22Rv1 (cell line): ENCODE measurements around the gene PRPF8.

Source experiments
- H3K27ac ChIP-seq: fragments of 450-650 bp; 2 replicates; pipeline ENCODE4 v1.5.1; 2017
- CTCF ChIP-seq: fragments of 450-650 bp; IDR thresholded peaks from 2 replicates; pipeline ENCODE4 v1.5.1; 2017; ENCODE audit warnings: mild to moderate bottlenecking
- ZFX ChIP-seq: fragments of 450-650 bp; IDR thresholded peaks from 2 replicates; pipeline ENCODE4 v1.6.1; 2017; ENCODE audit warnings: antibody characterized with exemption, borderline replicate concordance

PRPF8 gene

GRCh38 chr17:1648963-1649843 lies 35.5 kb downstream of the PRPF8 start:
- peak; percentile 25 for TF ChIP-seq CTCF
- TF ChIP-seq ZFX = no peak
- peak overlapping the region; percentile 95 for H3K27ac ChIP-seq

GRCh38 chr17:1648173-1648962 lies 36.3 kb downstream of the PRPF8 start:
- peak; percentile 95 for TF ChIP-seq CTCF
- no peak for TF ChIP-seq ZFX
- H3K27ac ChIP-seq = peak overlapping the region; percentile 95

- no peak overlapping the region for H3K27ac ChIP-seq
- TF ChIP-seq CTCF (no peak), ZFX (no peak)
These were observed 36.9 kb downstream of the PRPF8 start for GRCh38 chr17:1647802-1648171.

GRCh38 chr17:1646199-1646875 lies 38.3 kb downstream of the PRPF8 start:
- TF ChIP-seq CTCF (no peak), ZFX (no peak)
- H3K27ac ChIP-seq = no peak overlapping the region

- no peak for TF ChIP-seq CTCF
- TF ChIP-seq ZFX = no peak
- no peak within 1 kb of the TSS for H3K27ac ChIP-seq
These were observed 39.2 kb downstream of the PRPF8 start, which contains the start of gene SCARF1 for GRCh38 chr17:1645207-1646171. Gene SCARF1, minus strand, starts transcription at chr17:1645732. Its CDS starts 35 bp downstream, at chr17:1645697.

GRCh38 chr17:1644493-1645206 lies 40.0 kb downstream of the PRPF8 start:
- TF ChIP-seq CTCF = no peak
- no peak for TF ChIP-seq ZFX
- 0 out of 2 replicates have a peak overlapping the region, but pooled peaks have one; percentile 22 for H3K27ac ChIP-seq
